Measurements from ENCODE around the gene SOCS2.
"Not testable (repeated sequence)": the region's sequence is repeated elsewhere in the genome, so short reads cannot be mapped to it uniquely, and the experiment has no call there.

The SOCS2 gene

DNA sequence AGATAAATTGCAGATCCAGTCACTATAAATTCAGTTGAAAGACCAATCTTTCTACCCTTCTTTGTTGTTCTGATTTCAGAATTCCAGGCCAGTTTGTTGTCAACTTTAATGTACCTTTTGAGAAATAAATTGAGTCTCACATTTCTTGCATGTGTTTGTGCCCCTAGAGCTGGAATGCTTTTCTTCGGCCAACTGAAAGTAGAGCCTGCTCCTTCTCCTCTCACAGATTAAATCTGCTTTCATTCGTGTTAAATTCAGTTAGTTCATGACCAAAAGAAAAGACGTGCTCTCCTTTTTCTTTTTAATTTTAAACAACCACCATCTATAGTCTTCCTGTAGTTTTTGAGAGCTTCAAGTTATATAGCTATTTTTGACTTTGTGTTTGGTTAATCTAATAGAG, 22.9 kb downstream of the SOCS2 start:
- no peak for DNase-seq

DNA sequence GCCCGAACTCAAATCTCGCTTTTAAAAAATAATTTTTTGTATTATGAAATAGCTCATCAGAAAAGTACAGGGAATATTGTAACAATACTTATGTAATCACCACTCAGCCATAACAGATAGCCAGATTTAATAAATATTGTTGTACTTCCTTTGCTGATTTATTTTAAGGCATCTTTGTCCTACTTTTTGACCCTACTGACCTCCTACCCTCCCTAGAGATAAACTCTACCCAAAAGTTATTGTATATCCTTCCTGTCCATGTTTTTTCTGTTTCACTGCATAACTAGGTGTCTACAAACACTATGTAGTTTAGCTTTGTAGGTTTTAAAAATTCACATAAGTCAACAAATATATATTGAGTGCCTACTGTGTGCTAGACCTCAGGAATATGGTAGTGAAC, 25.1 kb downstream of the SOCS2 start:
- DNase-seq = no peak

DNA sequence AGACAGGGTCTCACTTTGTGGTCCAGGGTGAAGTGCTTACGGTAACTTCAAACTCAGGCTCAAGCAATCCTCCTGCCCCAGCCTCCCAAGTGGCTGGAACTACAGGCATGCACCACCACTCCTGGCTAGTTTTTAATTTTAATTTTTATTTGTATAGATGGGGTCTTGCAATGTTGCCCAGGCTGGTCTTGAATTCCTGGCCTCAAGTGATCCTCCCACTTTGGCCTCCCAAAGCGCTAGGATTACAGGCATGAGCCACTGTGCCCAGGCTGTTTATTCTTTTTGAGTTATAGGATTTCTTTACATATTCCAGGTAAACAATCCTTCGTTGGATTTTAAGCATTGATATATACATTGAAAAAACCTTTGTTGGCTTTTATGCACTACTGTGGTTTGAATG, 26.7 kb downstream of the SOCS2 start:
- no peak for DNase-seq

DNA sequence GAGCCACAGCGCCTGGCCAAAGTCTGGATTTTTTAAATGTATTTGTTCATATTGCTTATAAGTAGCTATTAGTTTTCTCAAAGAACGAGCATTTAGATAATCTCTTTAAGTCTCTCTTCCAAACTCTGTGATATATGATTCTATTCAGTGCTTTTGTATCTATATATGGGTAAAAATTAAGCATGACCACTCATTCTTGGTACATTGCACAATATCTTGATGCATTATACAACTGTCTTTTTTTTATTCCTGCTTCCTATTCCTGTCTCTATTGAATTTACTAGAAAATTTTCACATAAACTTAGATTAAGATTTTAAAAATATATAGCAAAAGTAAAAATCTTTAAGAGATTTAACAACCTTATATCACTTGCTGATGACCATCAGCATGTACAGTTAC, 29.1 kb downstream of the SOCS2 start:
- DNase-seq = no peak

DNA sequence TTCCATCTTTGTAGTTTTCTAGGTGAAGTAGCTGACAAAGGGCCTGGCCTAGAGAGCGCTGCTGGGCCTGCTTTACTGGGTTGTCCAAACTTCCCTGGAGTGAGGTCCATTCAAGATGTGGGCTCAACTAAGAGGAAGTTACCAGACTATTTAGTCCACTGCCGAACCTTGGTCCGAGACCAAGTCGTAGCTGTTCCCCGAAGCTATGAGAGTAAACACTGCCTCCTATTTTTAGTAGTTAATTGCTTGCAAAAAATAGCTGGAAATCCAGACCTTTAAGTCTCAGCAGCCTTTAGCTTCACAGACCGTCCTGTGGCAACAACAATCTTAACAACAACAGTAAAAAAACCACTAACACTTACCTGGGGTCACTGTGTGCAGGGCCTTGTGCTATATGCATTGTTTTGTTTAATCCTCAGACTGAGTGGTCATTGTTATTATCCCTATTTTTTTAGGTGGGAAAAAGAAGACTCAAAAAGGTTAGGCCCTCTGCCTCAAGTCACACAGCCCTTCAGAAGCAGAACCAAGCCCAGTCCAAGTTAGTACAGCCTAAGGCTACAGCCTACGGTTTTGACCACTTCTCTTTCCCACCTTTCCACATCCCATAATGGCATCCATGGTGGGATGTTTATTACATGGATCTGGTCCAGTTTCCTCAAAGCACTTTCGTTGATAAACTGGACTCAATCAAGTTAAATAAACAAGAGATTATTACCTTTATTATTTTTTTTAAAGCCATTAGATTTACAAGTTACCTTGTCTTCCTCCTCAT, 30.6 kb downstream of the SOCS2 start:
- DNase-seq = no peak

DNA sequence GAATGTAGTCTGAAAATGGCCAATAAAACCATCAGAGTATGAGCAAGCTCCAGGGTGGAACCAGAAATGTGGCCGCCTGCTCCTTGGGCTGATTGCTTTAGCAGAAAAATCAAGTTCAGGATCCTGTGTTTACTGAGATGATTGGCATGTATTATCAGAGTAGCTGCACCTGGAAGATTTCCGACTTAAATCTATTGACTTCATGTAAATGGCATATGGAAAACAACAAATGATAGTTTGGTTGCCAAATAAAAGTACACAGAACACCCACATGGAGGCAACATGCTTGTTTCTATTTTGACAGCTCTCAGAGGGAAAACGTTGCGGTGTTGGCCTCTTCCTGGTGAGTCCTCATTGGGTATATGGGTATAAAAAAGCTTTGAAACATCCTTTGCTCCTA, 31.3 kb downstream of the SOCS2 start:
- no peak for DNase-seq

DNA sequence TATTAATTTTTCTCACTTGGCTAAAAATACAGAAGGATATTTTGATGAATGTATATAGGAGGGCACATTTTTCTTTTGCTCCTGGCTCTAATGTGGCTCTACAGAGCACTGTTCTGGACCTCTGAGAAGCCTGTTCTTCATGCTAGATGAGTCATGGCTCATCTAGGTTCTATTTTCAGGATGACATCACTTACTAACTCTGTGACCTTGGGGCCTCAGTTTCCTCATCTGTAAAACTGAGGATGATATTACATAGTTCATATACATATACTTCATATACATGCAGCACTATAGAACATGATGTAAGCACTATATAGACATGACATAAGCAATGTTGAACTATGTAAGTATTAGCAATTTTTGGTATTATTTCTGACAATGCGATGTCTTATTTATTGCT, 35.8 kb downstream of the SOCS2 start:
- no peak for DNase-seq

DNA sequence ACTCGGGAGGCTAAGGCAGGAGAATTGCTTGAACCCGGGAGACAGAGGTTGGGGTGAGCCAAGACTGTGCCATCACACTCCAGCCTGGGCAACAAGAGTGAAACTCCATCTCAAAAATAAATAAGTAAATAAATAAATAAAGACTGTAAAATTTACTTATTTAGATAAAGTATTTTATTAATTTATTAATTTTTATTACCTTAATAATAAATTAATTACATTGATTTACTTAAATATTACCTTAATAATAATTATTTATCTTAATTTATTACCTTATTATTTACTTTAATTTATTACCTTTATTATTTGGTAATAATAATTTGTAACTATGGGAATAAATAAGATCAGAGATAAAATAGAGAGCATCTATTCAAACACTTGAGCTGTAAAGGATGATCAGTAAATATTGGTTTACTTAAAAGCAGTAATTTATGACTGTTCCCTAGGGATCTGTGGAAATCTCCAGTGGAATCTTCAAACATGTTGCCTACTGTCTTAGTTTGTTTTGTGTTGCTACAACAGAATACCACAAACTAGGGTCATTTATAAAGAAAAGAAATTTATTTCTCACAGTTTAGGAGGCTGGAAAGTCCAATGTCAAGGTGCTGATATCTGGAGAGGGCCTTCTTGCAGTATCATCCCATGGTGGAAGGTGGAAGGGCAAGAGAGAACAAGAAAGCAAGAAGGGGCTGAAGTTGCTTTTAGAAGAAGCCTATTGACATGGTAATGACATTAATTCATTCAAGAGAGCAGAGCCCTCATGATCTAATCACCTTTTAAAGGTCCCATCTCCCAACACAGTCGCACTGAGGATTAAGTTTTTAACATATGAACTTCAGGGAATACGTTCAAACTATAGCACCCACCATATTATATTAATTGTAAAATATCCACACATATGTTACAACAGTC, 37.1 kb downstream of the SOCS2 start:
- no peak for DNase-seq

DNA sequence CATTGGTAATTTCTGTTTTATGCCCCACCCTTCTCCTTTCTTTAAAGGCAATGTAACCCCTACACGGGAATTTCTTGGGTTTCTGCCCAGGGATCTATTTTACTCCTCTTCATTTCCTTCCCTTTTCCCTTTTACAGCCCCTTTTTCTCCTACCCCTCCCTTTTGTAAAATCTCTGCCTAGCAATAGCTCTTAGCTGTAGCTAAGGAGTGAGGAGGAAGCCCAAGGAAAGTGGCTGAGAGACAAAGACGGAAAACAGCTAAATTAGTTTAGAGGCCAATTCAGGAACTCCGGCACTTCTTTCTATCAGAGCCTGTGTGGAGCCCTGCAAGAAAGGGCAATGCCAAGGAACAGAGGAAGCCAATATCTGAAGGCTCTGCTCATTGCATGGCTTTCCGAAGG, 40.3 kb downstream of the SOCS2 start:
- no peak for DNase-seq

DNA sequence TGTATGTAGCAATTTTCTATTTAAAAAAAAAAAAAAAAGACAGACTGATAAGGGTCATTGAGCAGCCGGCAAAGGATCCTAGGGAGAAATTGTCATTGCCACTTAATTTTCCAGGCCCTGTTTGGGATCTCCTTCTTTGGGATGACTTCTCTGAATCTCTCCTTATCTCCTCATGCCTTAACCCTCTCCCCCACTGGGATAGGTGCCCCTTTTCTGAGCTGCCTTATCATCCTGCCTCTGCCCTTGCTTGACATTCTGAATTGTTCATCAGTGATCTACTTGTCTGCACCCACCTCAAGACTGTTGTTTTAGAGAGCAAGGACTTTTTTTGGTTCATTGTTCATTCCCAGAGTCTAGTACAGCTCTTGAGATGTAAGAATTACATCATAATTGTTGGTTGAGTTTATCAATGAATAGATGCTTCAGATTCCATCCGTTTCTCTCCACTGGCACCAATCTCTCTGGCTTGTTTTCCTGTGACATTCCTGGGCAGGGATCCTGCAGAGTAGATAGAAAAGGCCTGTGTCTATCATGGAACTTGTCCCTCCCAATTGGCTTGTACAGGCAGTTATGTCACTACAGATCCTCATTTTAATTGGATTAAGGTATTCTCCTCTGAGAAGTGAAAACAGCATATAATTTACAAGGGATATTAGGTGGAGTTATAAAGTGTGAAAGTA, 42.6 kb downstream of the SOCS2 start:
- DNase-seq = no peak

DNA sequence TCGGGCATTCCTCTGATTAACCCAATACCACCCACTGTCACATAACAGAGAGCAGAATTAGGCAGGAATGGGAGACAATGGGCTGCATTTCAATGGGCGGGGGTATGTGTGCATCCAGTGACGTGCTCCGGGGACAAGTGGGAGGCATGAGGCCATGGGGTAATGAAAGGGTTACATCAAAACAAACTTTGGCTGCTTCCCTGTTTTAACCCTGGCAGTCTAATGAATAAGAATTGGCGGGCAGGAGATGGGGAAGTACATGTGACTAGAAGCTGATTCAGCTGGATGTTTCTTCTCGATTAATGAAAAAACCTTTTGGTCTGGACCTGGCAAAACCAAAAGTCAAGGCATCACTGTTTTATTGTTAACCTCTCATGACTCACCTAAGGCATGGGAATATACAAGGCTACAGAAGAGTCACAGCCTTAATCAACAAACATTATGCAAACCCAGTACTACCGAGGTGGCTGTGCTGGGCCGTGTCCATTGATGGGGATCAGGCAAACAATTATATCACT, 44.2 kb downstream of the SOCS2 start:
- DNase-seq = no peak

DNA sequence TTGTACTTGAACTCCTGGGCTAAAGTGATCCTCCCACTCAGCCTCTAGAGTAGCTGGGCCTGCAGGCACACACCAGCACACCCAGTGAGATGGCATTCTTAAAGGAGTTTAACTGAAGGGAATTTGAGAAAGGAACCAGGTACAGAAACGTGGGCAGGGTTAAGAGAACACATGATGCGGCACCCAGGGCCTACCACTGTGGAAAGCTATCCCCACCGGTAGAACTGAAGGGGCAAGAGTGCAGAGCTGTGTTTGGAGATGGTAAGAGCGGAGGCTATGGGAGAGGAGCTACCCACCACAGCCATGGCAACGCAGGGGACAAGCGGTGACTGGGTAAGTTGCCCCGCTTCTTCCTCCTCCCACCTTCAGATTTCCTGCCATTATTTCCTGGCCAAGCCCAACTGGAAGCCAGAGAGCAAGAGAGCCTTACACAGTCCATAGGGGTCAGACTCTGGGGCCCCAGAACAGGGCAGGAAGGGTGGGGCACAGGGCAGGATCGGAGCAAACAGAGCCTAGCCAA, 46.5 kb downstream of the SOCS2 start:
- no peak for DNase-seq

DNA sequence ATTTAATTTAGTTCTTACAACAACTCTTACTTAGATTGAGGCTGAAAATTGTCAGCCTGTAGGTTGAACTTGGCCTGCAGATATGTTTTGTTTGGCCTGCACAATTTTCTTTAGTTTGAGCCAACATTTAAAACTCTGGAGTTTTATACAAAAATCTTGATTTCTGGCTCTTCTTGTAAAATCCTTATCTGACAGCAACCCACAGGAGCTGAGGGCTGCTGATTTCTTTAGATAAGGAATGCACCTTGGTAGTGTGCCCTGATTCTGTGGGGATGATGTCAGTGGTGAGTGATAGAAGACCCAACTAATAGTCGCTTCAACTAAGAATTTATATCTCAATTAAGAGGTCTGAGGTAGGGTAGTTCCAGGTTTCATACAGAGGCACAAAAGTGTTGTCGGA, 49.5 kb downstream of the SOCS2 start:
- DNase-seq = no peak

DNA sequence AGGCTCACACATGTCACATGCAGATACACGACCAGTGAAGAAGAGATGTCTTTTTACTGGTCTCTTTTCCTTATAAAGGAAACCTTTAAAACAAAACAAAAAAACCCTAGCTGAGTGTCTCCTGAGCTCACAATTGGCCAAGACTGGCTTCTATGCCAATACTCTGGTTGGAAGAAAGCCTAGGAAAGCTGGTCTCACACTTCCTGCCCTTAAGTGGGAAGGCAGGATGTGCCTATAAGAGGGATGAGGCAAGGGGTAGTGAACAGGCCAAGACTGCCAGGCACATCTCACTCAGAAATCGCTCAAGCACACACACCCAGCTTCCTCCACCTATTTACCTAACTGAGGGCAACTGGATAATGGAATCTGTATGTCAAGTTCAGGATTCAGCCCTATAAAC, 50.0 kb downstream of the SOCS2 start:
- DNase-seq = no peak

DNA sequence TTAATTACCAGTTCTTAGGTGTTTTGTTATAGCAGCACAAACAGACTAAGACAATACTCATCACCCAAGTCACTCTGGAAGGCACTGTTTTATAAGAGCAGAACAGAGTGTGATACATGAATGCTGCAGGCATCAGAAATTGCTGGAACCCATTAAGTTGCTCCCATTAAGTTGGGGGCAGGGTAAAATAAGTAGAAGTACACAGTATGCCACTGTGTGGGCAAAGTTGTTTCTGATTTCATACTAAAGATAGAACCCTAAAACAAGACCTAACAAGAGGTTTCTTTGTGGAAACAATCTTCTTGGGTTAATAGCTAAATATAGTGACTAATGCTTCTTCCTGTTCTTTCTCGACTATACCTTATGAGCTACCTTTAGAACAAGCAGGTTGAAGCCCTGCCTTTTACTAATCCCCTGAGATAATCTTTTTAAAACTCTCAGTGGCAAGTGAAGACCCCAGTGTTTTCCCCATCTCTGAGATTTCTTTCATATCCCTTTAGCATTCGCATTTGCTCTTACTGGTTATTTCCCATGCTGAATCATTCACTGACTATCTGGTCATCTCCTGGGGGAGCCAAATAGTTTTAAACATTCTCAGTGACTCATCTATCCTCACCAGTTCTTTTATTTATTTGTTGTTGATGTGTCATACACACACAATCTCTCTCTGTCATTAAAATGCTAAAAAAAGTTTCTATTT, 52.3 kb downstream of the SOCS2 start:
- no peak for DNase-seq

DNA sequence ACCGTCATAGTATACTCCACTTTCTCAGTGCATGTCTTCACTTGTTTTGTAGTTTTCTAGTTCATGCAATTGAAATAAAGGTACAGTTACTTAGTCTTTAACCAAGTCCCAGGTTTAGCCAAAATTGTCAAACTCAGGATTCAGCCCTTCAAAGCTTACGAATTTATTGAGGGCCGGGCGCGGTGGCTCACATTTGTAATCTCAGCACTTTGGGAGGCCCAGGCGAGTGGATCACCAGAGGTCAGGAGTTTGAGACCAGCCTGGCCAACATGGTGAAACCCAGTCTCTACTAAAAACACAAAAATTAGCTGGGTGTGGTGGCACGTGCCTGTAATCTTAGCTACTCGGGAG, 52.8 kb downstream of the SOCS2 start:
- not testable (repeated sequence) for DNase-seq

DNA sequence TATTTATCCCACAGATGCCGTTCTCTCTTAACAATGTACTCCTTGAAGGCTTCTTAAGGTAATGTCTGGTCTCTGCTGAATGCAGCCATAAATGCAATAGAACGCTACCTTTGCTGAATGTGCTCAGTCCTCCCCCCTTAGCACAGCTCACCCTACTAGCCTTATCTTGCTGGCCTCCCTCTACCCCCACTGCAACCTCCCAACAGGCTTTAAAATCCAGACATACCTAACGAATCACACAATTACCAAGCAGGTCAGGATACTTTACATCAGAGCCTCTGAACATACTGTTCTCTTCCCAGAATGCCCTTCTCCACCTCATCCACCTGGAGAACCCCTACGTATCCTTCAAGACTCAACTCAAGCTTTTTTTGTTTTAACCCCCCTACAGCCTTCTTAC, 53.7 kb downstream of the SOCS2 start:
- no peak for DNase-seq
